K562 (cell line): ENCODE data around the gene SDSL. TPM values are rescaled to one million over a fixed set of nuclear protein-coding genes. Genes with fewer than 3 reads are reported as not detected.
A peak's percentile ranks its signal among the peaks of the same experiment; 100 is the strongest.

Source experiments
- KDM5B ChIP-seq: fragments of 200-600 bp; sonication (generic); IDR thresholded peaks from 2 replicates; pipeline ENCODE4 v1.6.1; 2012; ENCODE audit warnings: low read depth, mild to moderate bottlenecking, moderate library complexity, low read length, control low read depth, inconsistent platforms; ENCODE audit not compliant: insufficient replicate concordance
- RBBP5 ChIP-seq: fragments of 200-600 bp; sonication (generic); IDR thresholded peaks from 2 replicates; pipeline ENCODE4 v1.6.1; 2012; ENCODE audit warnings: borderline replicate concordance, mild to moderate bottlenecking, low read length, control low read depth, inconsistent platforms; ENCODE audit not compliant: insufficient read depth, poor library complexity, severe bottlenecking
- YY1 ChIP-seq, 3 experiments: IDR thresholded peaks; 2 replicates each; pipeline ENCODE4 v1.6.1; 2011; ENCODE audit warnings: low read length in 2 of 3, mild to moderate bottlenecking in 2 of 3, moderate library complexity in 2 of 3, borderline replicate concordance in 1 of 3, control low read depth in 1 of 3, low read depth in 1 of 3; ENCODE audit not compliant: insufficient read depth in 3 of 3, insufficient replicate concordance in 2 of 3, control insufficient read depth in 1 of 3, insufficient read length in 1 of 3; ENCODE audit errors: extremely low read depth in 1 of 3
- polyA plus RNA-seq, 8 experiments: library from polyadenylated mRNA; depleted of rRNA in 4 of 8; stranded (reverse) in 5 of 8; unstranded in 3 of 8; fragments of >200 nt; fragmentation: Nextera tagmentation in 2 of 8; fragmentation: Illumina TruSeq in 1 of 8; extraction: Ambion mirVana in 2 of 8; extraction: Trizol in 1 of 8; gene quantifications; 2 replicates each; pipeline versions ENCODE4 v1.2.1 to v1.2.3, GENCODE V29; 2011 to 2014; ENCODE audit warnings: inconsistent platforms in 1 of 8, missing spikeins in 1 of 8
- total RNA-seq, 7 experiments: library from RNA; depleted of rRNA in 6 of 7; stranded (reverse); fragments of >200 nt in 6 of 7; fragmentation: Illumina TruSeq in 2 of 7; extraction: Trizol in 2 of 7; gene quantifications; 2 replicates each; pipeline versions ENCODE4 v1.2.1 to v1.2.3, GENCODE V29; 2011 to 2021; ENCODE audit warnings: low replicate concordance in 1 of 7
- TF ChIP-seq, protein P1 (sequence below), 2 experiments: IDR thresholded peaks; 2 replicates each; pipeline ENCODE4 v1.6.1; 2012; ENCODE audit warnings: improper control_type of control experiment in 2 of 2, low read depth in 2 of 2, low read length in 2 of 2, borderline replicate concordance in 1 of 2
- TF ChIP-seq, protein P2 (sequence below), 3 experiments: IDR thresholded peaks in 2 of 3; conservative IDR thresholded peaks in 1 of 3; 2 replicates each; pipeline ENCODE4 v1.5.1; 2011 to 2012; ENCODE audit warnings: low read length in 3 of 3, mild to moderate bottlenecking in 3 of 3, control low read depth in 2 of 3, improper control_type of control experiment in 1 of 3, inconsistent platforms in 1 of 3, low read depth in 1 of 3, mixed read lengths in 1 of 3, moderate library complexity in 1 of 3; ENCODE audit not compliant: insufficient read depth in 2 of 3

SDSL gene
- total and polyA plus RNA-seq, 9 of the 15 experiments (the other 6 are each of a cell fraction or from before 2014, with no cell fraction given), result 0.31 to 11.0 (median 7.4) TPM

DNA sequence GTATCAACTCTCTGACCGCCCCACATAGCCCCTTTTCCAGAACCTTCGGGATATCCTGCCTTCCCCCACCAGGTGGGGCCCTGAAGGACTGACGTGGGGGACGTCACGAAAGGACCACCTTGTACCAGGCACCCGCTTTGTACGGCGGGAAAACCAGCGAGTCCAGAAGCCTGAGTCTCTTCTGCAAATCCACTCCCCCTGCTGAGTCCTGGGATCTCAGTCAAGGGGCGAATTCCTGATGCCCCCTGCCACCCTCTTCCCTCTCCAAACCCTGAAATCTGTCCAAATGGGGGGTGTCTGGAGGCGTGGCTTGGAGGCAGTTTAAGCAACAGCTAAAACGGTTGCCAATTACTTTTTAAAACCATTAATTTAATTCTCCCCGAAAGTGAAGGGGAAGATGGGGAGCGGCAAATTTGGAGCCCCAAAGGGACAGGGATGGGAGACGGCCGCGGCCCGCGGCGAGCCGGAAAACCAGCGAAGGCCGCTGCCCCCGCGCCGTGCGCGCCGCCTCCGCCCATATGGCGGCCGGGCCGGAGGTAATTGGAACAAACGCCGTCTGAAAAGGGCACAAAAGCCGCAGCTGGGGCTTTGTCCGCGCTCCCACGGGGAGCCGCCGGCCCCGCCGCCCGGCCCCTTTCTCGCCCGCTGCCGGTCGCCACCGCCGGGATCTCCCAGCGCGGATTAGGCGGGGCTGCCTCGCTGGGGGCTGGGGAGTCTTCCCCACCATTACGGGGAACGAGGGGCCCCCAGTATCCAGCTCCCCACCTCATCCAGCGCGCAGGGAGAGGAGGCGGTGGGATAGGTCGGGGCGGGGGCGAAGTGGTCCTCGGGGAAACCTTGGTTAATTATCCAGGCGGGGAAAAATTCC lies 42.9 kb downstream of the SDSL start (continued):
- TF ChIP-seq YY1 (IDR thresholded peaks at IDR 0.05; ENCODE audit: borderline replicate concordance in 1 of 3, control insufficient read depth in 1 of 3, extremely low read depth in 1 of 3, insufficient read depth in 3 of 3, insufficient read length in 1 of 3, insufficient replicate concordance in 2 of 3, low read depth in 1 of 3, low read length in 2 of 3), result peak in 1 of 3 experiments; percentile 44
- peak; percentile 43 for TF ChIP-seq KDM5B
- peak; percentile 42 for TF ChIP-seq RBBP5
- TF ChIP-seq, protein P1, sequence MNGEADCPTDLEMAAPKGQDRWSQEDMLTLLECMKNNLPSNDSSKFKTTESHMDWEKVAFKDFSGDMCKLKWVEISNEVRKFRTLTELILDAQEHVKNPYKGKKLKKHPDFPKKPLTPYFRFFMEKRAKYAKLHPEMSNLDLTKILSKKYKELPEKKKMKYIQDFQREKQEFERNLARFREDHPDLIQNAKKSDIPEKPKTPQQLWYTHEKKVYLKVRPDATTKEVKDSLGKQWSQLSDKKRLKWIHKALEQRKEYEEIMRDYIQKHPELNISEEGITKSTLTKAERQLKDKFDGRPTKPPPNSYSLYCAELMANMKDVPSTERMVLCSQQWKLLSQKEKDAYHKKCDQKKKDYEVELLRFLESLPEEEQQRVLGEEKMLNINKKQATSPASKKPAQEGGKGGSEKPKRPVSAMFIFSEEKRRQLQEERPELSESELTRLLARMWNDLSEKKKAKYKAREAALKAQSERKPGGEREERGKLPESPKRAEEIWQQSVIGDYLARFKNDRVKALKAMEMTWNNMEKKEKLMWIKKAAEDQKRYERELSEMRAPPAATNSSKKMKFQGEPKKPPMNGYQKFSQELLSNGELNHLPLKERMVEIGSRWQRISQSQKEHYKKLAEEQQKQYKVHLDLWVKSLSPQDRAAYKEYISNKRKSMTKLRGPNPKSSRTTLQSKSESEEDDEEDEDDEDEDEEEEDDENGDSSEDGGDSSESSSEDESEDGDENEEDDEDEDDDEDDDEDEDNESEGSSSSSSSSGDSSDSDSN (IDR thresholded peaks at IDR 0.05; ENCODE audit: borderline replicate concordance in 1 of 2, low read depth in 2 of 2, low read length in 2 of 2), result peak; percentile 59 to 60; a peak in 1 of 4 replicates
- TF ChIP-seq, protein P2, sequence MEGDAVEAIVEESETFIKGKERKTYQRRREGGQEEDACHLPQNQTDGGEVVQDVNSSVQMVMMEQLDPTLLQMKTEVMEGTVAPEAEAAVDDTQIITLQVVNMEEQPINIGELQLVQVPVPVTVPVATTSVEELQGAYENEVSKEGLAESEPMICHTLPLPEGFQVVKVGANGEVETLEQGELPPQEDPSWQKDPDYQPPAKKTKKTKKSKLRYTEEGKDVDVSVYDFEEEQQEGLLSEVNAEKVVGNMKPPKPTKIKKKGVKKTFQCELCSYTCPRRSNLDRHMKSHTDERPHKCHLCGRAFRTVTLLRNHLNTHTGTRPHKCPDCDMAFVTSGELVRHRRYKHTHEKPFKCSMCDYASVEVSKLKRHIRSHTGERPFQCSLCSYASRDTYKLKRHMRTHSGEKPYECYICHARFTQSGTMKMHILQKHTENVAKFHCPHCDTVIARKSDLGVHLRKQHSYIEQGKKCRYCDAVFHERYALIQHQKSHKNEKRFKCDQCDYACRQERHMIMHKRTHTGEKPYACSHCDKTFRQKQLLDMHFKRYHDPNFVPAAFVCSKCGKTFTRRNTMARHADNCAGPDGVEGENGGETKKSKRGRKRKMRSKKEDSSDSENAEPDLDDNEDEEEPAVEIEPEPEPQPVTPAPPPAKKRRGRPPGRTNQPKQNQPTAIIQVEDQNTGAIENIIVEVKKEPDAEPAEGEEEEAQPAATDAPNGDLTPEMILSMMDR (IDR thresholded peaks at IDR 0.05 in 2 of 3, conservative IDR thresholded peaks at IDR 0.05 in 1 of 3; ENCODE audit: insufficient read depth in 2 of 3, low read depth in 1 of 3, low read length in 3 of 3), result peak in 2 of 3 experiments; percentile 8 to 31; a peak in 1 of 6 replicates
